IPS DF 4.7 (cell line): Measurements from ENCODE around the gene EIF5.
A peak's percentile ranks its signal among the peaks of the same experiment; 100 is the strongest.

Experiments used
- DNase-seq: peaks from one replicate; pipeline ENCODE4 v3.0.0-alpha.2; 2013; ENCODE audit warnings: low spot score; ENCODE audit errors: extremely low read depth

Gene EIF5

GRCh38 chr14:103370087-103370486 lies 36.0 kb downstream of the EIF5 start:
- no peak for DNase-seq

GRCh38 chr14:103372017-103372416 lies 38.0 kb downstream of the EIF5 start:
- DNase-seq: no peak

- DNase-seq: no peak
These were observed 38.7 kb downstream of the EIF5 start for GRCh38 chr14:103372552-103373304.

GRCh38 chr14:103374121-103374520 lies 40.1 kb downstream of the EIF5 start:
- no peak for DNase-seq

GRCh38 chr14:103377522-103378037 lies 43.5 kb downstream of the EIF5 start:
- DNase-seq: no peak

GRCh38 chr14:103378038-103378854 lies 44.2 kb downstream of the EIF5 start:
- no peak for DNase-seq

GRCh38 chr14:103380719-103381377 lies 46.8 kb downstream of the EIF5 start:
- no peak for DNase-seq

- DNase-seq: no peak
These were observed 48.3 kb downstream of the EIF5 start for GRCh38 chr14:103382376-103382775.

- no peak for DNase-seq
These were observed 50.6 kb downstream of the EIF5 start for GRCh38 chr14:103384450-103385151.

GRCh38 chr14:103385152-103385928 lies 51.3 kb downstream of the EIF5 start, which contains the start of gene MARK3:
MARK3 (plus strand) TSS chr14:103385415; CDS start chr14:103386030, 615 bp downstream.
- DNase-seq: peak; percentile 82

- no peak for DNase-seq
These were observed 52.1 kb downstream of the EIF5 start for GRCh38 chr14:103385929-103386712.

- no peak for DNase-seq
These were observed 52.8 kb downstream of the EIF5 start for GRCh38 chr14:103386713-103387329.

- DNase-seq: no peak
These were observed 54.6 kb downstream of the EIF5 start for GRCh38 chr14:103388664-103389063.

GRCh38 chr14:103390605-103391004 lies 56.6 kb downstream of the EIF5 start:
- DNase-seq: no peak

- no peak for DNase-seq
These were observed 57.0 kb downstream of the EIF5 start for GRCh38 chr14:103391048-103391447.

GRCh38 chr14:103392106-103392505 lies 58.1 kb downstream of the EIF5 start:
- no peak for DNase-seq

GRCh38 chr14:103392572-103392971 lies 58.5 kb downstream of the EIF5 start:
- no peak for DNase-seq

- no peak for DNase-seq
These were observed 59.0 kb downstream of the EIF5 start for GRCh38 chr14:103393070-103393469.
